ENCODE data around the gene BABAM1.
"Not testable (repeated sequence)": the region's sequence is repeated elsewhere in the genome, so short reads cannot be mapped to it uniquely, and the experiment has no call there.

BABAM1 gene

DNA sequence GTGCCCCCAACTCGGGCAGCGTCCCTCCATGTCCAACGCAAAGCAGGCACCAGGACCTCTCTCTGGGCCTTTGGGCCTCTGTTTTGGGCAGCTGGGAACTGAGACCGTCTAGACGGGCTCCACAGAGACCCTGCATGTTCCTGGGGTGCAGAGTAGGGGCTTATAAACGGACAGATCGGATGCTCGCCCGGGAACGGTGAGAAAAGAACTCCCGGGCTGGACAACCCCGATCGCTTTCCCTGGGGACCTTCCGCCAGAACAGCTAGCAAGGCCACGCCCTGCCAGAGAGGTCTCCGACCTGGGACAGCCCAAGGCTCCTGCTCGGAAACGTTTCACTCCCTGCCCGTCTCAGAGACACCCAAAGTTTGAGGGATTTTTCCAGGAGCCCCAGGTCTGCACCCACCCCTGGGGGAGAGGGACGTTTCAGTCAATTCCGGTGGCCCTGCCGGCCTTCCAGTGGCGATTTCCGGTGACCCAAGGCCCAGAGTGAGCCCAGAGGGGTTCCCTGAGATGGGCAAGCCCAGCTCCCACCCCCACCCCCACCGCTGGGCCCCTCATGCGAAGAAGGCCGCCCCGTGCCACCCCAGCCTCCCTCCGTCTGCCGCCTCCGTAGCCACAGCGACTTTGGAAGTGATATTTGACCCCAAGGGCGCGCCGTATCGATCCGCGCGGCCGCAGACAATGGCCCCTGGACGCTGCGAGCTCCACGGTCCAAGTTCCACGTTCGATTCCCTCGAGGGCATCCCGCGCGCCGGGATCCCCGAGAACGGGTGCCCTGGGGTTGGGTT is 23.2 kb upstream of the BABAM1 start:
- no peak for DNase-seq

DNA sequence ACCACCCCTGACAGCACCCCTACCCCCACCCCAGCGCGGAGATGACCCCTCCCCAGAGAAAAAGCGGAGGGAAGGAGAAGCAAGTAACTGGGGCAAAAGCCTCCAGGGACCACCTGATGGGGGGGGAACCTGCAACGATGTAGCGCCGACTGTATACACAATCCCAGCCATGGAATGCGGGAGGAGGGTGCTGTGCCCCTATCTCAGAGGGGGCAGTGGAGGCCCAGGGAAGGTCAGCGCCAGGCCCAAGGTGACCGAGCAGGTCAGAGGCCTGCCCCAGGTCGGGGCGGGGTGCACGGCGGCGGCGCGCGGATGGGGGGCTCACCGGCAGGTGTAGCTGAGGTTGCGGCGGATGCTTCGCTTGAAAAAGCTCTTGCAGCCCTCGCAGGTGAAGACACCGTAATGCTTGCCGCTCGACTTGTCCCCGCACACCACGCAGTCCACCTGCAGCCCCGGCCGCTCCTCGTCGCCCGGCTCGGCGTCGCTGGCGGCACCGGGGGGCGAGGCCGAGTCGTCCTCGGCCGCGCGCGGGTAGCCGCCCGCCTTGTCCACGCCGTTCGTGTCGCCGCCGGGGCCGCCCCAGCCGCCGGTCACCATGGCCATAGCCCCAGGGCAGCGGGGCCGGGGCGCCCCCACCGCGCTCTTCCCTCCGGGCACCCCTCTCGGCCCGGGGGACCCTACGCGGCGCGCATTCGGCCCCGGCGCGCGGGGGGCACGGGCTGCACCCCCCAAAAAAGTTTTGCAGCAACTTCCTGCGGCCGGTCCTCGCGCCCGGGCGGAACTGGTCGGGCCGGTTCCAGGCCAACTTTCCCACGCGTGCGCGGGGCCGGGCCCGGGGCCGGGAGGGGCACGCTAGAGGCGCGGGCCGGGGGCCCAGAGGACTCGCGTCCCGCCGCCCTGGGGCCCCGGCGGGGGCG is 22.4 kb upstream of the BABAM1 start:
- DNase-seq = no peak

DNA sequence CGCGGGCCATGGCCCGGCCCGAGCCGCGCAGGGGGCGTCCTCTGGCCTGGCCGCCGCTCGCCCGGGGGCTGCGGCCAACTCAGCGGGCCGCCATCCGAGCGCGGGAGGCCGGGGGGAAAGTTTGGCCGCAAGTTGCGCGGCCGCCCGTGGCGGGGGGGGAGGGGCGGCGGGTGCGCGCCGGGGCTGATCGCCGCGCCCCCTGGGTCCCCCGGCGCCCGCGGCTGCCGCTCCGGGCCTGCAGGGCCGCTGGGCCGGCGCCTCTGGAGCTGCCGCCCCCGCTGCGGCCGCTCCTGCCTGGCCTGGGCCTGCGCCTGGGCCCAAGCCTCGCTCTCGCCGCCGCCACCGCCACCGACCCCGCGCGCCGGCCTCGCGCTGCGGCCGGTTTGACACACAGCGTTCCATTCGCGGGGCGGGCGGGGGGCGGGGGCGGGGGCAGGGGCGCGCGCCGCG is 21.7 kb upstream of the BABAM1 start, which contains the start of gene NR2F6:
TSS of gene NR2F6 (minus strand) at position 385 of the 450 bp plus-strand sequence. CDS start 699 bp downstream, outside the sequence.
- DNase-seq = no peak

DNA sequence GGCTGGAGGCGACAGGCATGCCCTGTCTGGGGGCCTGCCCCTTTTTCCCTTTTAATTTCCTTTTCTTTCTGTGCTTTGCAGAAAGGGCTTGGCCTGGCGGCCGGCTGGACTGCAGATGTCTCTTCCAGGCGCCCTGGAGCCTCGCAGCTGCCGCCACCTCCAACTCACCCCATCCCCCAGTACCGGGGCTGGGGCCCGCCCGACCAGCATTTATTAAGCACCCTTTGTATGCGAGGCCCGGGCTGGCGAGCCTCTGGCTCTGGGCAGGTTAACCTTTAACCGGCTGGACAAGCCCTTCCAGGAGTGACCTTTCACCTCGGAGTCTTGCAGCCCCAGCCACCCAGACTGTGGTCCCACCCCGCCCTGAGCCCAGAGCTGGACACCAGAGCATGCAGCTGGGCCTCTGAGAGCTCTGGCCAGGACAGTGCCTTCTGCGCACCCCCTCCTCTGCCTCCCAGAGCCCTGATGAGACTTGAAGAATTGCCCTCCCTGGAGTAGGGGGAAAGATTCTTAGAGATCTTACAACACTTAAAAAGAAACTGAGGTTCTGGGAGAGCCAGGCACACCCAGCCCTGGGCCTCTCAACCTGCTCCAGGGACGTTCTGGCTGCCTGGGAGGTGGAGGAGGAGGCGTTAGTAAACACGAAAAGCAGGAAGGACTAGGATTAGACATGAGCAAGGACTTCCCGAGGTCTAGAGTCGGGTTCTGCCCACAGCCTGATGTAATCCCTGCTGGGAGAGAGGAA is 20.4 kb upstream of the BABAM1 start:
- DNase-seq = no peak

DNA sequence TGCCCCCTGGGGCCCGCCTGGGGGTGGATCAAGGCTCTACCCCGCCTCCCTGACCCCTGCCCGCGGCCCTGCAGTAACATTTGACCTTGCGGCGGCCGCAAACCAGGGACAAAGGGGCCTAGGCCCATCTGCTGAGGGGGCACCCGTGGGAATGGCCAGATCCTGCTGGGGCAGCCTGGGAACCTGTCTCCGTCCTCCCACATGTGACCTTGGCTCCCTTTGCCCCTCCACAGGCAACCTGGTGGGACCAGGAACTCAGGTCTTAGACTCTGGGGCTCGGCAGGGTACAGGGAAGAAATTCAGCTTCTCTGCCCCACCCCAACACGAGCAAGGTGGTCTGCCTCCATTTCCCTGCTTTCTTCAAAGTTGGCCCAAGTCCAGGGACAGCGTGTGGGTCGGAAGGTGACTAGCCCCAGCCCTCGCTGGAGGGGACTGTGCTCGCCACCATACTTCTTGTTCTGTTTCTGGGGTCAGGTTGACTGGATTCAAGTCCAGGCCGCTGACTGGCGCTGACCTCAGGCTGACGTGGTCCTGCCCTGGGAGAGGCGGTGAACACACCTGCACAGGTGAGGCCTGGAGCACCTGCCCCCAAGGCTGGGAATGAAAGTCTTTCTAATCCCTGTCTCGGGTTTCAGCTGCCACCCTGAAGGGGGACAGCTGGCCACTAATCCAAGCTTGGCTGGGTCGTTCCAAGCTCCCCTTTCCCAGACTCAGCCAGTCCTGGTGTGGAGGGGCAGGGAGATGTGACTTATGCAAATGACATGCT is 19.0 kb upstream of the BABAM1 start:
- DNase-seq = no peak

DNA sequence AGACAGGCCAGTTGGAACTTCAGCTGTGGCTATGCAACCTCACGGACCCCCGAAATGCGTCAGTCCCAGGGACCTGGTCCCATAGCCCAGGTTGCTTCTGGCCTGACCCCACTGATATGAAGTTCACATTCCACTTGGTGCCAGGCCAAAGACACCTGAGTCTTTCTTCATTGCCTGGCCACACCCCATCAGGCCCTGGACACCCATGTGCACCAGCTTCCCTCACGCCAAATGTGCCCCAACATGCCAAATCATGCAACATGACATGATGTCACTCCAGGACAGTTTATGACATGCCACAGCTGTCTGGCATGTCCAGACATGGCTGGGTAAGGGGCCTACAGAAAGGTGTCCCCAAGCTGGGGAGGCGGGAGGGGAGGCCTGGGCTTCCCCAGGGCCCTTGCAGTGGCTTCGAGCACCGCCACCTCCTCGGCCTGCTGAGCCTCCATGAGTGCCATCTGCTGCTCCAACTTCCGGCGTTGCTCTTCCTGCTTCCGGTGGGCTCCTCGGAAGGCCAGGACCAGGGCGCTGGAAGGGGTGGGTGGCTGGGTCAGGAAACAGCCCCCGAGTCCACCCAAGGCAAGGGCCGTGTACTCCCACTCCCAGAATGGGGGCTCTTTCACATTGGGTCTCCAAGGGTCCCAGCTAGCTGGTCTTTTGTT is 17.2 kb upstream of the BABAM1 start:
- no peak for DNase-seq

DNA sequence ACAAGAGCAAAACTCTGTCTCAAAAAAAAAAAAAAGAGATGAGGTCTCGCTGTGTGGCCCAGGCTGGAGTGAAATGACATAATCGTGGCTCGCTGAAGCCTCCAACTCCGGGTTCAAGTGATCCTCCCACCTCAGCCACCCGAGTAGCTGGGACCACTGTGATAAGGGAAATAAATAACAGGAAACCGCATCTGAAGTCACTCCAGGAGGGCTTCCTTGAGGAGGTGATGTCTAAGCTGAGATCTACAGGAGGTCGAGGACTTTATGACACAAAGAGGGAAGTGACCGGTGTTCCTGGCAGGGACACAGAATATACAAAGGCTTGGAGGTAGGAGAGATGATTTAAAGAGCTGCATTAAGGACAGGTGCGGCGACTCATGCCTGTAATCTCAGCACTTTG is 12.6 kb upstream of the BABAM1 start:
- DNase-seq = no peak

DNA sequence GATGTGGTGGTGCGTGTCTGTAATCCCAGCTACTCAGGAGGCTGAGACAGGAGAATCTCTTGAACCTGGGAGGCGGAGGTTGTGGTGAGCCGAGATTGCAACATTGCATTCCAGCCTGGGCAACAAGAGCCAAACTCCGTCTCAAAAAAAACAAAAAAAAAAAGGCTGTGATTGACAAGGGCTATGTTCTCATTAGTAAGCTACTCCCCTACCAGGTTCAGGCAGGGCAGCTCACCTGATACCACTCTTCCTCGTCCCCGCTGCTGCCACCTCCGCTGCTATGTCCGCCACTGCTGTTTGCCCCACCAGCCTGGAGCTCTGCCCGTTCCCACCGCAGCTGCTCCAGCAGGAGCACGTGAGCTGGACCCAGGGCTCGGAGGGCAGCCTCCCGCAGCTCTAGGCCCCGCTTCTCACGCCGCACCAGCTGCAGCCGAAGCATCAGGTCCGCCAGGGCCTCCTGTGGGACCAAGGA is 12.1 kb upstream of the BABAM1 start:
- DNase-seq = no peak

DNA sequence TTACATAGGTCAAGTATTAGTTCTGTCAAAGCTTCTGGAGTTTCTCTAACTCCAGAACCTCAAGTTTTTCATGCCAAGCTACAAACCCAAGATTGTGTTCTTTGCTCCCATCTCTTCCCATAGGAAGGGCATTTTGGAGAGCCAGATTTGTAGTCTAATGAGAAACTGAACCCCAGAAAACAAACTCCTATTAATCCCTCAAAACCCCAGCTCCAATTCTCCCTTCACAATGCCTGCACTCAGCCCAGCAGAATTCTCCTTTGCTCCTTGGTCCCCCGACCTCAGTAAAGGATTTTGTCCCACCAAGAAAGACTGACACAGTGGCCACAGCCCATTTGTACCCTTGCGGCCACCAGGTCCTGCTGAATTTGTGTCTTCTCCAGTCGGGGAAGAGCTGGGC is 11.1 kb upstream of the BABAM1 start:
- DNase-seq = no peak

DNA sequence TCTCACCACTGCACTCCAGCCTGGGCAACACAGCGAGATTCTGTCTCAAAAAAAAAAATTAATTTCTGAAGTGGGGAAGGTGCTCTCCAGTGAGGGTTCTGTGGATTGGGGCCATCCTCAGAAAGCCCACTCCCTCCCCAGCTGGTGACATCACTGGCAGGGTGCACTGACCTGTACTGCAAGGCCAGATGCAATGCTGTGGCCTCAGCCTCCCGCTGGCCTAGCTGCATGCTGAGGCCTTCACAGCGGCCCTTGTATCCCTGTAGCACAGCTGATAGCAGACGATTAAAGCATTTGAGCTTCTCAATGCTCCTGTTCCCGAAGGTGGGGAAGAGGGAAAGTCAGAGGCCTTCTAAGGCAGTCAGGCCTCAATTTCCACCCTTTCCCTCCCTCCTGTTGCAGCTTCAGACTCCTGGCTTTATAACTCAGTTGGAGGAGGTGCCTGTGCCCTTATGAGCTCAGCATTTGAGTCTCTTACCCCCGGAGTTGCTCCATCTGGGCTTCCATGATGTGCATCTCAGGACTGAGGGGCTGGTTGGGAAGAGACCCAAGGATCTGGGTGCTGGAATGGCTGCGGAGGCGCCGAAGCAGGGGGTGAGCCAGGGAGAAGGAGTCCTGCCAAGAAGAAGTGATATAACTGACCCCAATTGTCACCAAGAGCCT is 8.0 kb upstream of the BABAM1 start:
- DNase-seq = no peak

DNA sequence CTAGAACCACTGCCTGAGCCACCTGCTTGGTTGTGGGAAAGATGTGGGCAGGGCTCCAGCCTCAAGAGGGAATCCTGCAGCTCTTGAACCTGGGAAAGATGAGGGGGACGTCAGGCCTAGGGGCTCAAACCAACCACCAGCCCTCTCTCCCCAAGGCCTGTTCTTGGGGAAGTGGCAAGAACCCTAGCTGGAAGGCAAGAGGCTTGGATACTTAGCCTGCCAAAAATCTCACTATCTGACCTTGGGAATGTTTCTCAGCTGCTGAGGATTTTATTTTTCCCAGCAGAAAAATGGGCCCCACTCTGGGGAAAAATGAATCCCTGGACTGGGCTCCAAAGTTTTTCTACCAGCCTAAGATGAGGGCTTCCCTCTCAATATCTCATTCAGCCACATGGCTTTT is 7.3 kb upstream of the BABAM1 start:
- DNase-seq = no peak

DNA sequence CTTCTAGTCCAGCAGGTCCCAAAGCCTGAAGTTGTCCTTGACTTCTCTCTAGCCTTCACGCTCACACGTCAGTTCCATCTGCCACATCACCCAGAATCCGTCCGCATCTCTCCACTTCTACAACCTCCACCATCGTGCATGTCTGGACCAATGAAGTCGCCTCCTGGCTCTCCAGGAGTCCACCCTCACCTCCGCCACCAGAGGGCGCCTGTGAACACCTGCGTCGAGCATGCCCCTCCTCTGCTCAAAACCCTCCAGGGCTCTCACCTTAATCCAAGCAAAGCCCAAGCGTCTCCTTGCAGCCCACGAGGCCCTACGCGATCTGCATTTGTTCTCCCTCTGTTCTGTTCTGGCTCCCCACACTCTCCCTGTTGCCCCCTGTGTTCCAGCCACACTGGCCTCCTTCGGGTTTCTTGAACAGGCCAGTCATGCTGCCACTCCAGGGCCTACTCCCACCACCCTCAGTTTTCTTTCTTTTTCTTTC is 6.4 kb upstream of the BABAM1 start:
- peak; percentile 8 for DNase-seq

DNA sequence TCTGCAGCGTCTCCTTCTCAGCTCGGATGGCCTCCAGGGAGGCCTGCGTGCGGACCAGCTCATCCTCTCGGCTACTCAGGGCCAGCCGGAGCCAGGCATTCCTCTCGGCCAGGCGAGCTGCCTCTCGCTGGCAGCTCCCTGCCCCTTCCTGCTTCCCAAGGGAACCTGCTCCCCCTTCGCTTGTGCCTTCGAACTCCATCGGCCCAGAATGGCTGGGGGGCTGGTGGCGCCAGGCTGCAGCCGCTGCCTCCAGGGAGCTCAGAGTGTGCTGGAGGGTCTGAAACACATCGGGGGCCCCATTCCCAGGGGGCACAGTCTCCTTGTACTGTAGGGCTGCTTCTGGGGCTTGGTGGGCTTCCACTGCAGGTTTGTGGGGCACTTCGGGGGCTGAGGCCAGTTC is 4.7 kb upstream of the BABAM1 start:
- no peak for DNase-seq

DNA sequence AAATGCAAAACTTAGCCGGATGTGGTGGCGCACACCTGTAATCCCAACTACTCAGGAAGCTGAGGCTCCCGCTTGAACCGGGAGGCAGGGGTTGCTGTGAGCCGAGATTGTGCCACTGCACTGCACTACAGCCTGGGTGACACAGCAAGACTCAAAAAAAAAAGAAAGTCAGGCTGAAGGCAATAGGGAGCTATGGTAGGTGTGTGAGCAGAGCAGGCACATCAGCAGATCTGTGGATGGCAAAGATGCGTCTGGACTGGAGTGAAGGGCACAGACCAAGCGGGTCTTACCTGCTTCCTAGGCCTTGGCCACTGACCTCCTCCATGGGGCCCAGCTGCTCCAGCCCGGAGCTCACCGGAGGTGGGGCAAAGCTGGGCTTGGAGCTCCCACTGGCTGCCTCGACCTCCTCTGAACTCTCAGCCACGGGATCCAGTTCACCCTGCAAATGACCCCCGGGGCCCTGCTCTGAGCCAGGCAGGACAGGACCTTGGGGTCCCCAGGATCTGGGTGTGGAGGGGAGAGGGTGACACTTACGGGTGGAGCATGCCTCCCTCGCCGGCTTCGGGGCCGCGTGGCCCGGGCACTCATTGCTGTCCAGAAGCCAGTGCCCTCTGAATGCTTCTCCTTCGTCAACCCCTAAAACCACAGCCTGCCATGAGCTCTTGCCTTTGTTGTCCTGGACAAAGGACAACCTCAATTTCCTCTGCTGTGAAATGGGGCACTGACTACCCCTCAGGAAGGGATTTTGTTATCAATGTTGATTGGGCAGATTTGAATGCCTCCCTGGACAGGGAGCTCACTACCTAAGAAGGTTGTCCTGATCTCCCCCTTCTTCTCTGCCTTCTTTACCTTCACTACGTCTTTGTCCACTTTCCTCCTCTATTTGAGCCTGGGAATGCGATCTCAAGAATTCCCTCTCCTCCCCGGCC is 3.3 kb upstream of the BABAM1 start:
- no peak for DNase-seq

DNA sequence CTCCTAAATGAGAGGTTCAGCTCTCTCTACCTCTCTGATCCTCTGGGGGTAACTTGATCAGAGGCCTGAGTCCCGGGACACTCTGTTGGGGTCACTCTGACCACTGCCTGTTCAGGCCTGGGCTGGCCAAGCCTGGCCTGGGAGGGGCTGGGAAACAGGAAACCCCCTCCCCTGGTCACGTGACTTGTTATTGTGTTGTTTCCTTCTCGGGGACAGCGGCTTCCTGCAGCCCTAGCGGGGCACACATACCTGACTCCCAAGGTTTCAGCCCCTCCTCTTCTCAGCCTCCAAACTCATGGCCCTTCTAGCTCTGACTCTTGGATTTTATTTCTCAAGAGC is 2.6 kb upstream of the BABAM1 start, which contains the start of gene USHBP1:
TSS of gene USHBP1 (minus strand) at position 105 of the 339 bp plus-strand sequence. CDS start 446 bp downstream, outside the sequence.
- no peak for DNase-seq

DNA sequence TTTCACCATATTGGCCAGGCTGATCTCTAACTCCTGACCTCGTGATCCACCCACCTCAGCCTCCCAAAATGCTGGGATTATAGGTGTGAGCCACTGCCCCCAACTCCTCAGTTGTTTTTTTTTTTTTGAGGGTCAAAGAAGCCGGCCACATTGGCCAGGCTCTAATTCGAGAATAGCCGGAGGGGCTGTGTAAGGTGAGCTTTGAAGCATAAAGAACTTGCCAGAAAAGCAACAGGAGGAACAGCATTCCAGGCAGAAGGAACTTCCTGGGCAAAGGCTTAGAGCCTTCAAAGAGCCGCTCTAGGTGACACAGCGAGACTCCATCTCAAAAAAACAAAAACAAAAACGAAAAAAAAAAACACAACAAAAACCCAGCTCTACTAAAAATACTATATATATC is 1.2 kb upstream of the BABAM1 start:
- DNase-seq = no peak

DNA sequence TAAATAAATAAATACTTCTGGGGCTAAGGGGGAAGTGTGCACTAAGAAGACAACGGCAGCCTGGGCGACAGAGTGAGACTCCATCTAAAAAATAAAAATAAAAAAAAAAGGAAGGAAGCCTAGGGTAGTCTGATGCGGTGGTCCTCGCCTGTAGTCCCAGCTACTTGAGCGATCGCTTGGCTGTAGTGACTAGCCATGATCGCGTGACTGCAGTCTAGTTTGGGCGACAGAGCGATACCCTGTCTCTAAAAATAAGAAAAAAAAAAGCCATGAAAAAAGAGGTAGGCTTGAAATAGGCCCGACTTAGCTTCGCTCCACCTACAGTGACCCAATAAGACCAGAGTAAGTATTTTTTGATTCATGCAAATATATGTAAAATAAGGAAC is 661 bp upstream of the BABAM1 start:
- DNase-seq = no peak

DNA sequence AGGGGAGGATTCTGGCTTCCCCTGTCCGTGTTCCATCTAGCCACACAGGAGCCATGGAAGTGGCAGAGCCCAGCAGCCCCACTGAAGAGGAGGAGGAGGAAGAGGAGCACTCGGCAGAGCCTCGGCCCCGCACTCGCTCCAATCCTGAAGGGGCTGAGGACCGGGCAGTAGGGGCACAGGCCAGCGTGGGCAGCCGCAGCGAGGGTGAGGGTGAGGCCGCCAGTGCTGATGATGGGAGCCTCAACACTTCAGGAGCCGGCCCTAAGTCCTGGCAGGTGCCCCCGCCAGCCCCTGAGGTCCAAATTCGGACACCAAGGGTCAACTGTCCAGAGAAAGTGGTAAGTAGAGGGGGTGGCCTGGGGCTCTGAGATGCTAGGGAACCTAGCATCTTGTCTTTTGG is 1.5 kb downstream of the BABAM1 start:
- DNase-seq = no peak

DNA sequence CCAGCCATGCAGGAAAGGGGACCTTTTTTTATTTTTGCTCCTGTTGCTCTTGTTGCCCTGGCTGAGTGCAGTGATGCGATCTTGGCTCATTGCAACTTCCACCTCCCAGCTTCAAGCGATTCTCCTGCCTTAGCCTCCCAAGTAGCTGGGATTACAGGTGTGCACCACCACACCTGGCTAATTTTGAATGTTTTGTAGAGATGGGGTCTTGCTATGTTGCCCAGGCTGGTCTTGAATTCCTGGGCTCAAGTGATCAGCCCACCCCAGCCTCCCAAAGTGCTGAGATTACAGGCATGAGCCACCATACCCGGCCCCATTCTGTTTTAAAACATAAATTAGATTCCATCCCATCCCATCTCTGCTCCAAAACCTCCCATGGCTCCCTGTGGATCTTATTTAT is 7.6 kb downstream of the BABAM1 start:
- not testable (repeated sequence) for DNase-seq
